Mesendoderm (in vitro differentiated cells): ENCODE results near the gene KCNQ1.

Source experiments
- DNase-seq: peaks from one replicate; pipeline ENCODE4 v3.0.0; 2013
- H2AK5ac ChIP-seq: 2 replicates; pipeline ENCODE4 v1.6.1; 2013; ENCODE audit warnings: low read length, inconsistent platforms
- H2BK120ac ChIP-seq: 2 replicates; pipeline ENCODE4 v1.6.1; 2013; ENCODE audit warnings: low read depth, mild to moderate bottlenecking, low read length, moderate library complexity, mixed read lengths
- H2BK15ac ChIP-seq: replicated peaks from 2 replicates; pipeline ENCODE4 v1.6.1; 2013; ENCODE audit warnings: low read depth, mild to moderate bottlenecking, moderate library complexity
- H2BK5ac ChIP-seq: 2 replicates; pipeline ENCODE4 v1.6.1; 2013; ENCODE audit warnings: low read length, inconsistent platforms
- H3K18ac ChIP-seq: 2 replicates; pipeline ENCODE4 v1.6.1; 2013; ENCODE audit warnings: mild to moderate bottlenecking, low read length, mixed read lengths
- H3K23ac ChIP-seq: one replicate; pipeline ENCODE4 v1.6.1; 2013; ENCODE audit warnings: low read length
- H3K27ac ChIP-seq: 2 replicates; pipeline ENCODE4 v1.5.1; 2013; ENCODE audit warnings: low read depth, mild to moderate bottlenecking, inconsistent platforms, low read length, moderate library complexity
- H3K27me3 ChIP-seq: 2 replicates; pipeline ENCODE4 v1.6.1; 2013; ENCODE audit warnings: low read length, control low read depth, mild to moderate bottlenecking, inconsistent platforms; ENCODE audit not compliant: insufficient read depth, poor library complexity
- H3K36me3 ChIP-seq: 2 replicates; pipeline ENCODE4 v1.6.1; 2013; ENCODE audit warnings: low read length, inconsistent platforms; ENCODE audit not compliant: control insufficient read depth, insufficient read depth
- H3K4ac ChIP-seq: one replicate; pipeline ENCODE4 v1.6.1; 2013; ENCODE audit warnings: low read depth, mild to moderate bottlenecking, low read length, moderate library complexity
- H3K4me1 ChIP-seq: 2 replicates; pipeline ENCODE4 v1.6.1; 2013; ENCODE audit warnings: low read depth, low read length, inconsistent platforms; ENCODE audit not compliant: control insufficient read depth
- H3K4me2 ChIP-seq: 2 replicates; pipeline ENCODE4 v1.6.1; 2013; ENCODE audit warnings: low read length
- H3K4me3 ChIP-seq: 2 replicates; pipeline ENCODE4 v1.5.1; 2013; ENCODE audit warnings: mild to moderate bottlenecking, low read length
- H3K56ac ChIP-seq: one replicate; pipeline ENCODE4 v1.6.1; 2013; ENCODE audit warnings: low read length
- H3K79me1 ChIP-seq: 2 replicates; pipeline ENCODE4 v1.6.1; 2013; ENCODE audit warnings: low read length, inconsistent platforms
- H3K79me2 ChIP-seq: 2 replicates; pipeline ENCODE4 v1.6.1; 2013; ENCODE audit warnings: mild to moderate bottlenecking, low read length; ENCODE audit not compliant: control insufficient read depth, insufficient read depth
- H3K9ac ChIP-seq: 2 replicates; pipeline ENCODE4 v1.6.1; 2013; ENCODE audit warnings: low read length, inconsistent platforms
- H4K5ac ChIP-seq: one replicate; pipeline ENCODE4 v1.6.1; 2013; ENCODE audit warnings: low read length
- H4K8ac ChIP-seq: one replicate; pipeline ENCODE4 v1.6.1; 2013; ENCODE audit warnings: low read depth, mild to moderate bottlenecking, control low read depth, low read length, moderate library complexity
- WGBS: extraction: QIAGEN DNeasy Blood & Tissue Kit; methylation state at CpG from one replicate; pipeline ENCODE4 v1.1.7; 2013; ENCODE audit warnings: low lambda C conversion rate, missing lambda C conversion rate; ENCODE audit not compliant: insufficient coverage; ENCODE audit errors: extremely low coverage; 5-methylcytosine and 5-hydroxymethylcytosine counted together

KCNQ1 gene

GRCh38 chr11:2830030-2830812 lies 385.4 kb downstream of the KCNQ1 start:
- H4K8ac ChIP-seq = no peak overlapping the region
- no peak overlapping the region for H3K4me2 ChIP-seq
- DNase-seq = no peak
- no peaks in the 10 kb centered on the region for H3K27me3 ChIP-seq
- H3K79me1 ChIP-seq = no peaks in the 10 kb centered on the region
- H2BK15ac ChIP-seq = no peak overlapping the region
- H3K79me2 ChIP-seq = no peaks in the 10 kb centered on the region
- H3K18ac ChIP-seq = no peak overlapping the region
- H2BK5ac ChIP-seq = no peak overlapping the region
- no peak overlapping the region for H3K56ac ChIP-seq
- H2BK120ac ChIP-seq = no peak overlapping the region
- no peaks in the 10 kb centered on the region for H3K4me1 ChIP-seq
- no peak overlapping the region for H4K5ac ChIP-seq
- H2AK5ac ChIP-seq = no peak overlapping the region
- WGBS = no CpG with 5 or more reads among the region's 8 CpGs
- no peak overlapping the region for H3K9ac ChIP-seq
- H3K23ac ChIP-seq = no peak overlapping the region
- H3K4me3 ChIP-seq = no peak overlapping the region
- no peak overlapping the region for H3K4ac ChIP-seq
- no peak overlapping the region for H3K27ac ChIP-seq
- no peaks in the 10 kb centered on the region for H3K36me3 ChIP-seq

- Histone ChIP-seq H3K27ac (no peak overlapping the region), H3K18ac (no peak overlapping the region), H3K56ac (no peak overlapping the region), H3K4me1 (no peaks in the 10 kb centered on the region), H3K79me2 (no peaks in the 10 kb centered on the region), H3K36me3 (no peaks in the 10 kb centered on the region), H3K4me2 (no peak overlapping the region), H4K5ac (no peak overlapping the region), H3K27me3 (no peaks in the 10 kb centered on the region), H3K4me3 (no peak overlapping the region), H2BK120ac (no peak overlapping the region), H3K9ac (no peak overlapping the region), H4K8ac (no peak overlapping the region), H3K79me1 (no peaks in the 10 kb centered on the region), H2BK15ac (no peak overlapping the region), H3K23ac (no peak overlapping the region), H2AK5ac (no peak overlapping the region), H3K4ac (no peak overlapping the region), H2BK5ac (no peak overlapping the region)
- no CpG with 5 or more reads among the region's 8 CpGs for WGBS
- no peak for DNase-seq
Observed at GRCh38 chr11:2830886-2831285, 386.1 kb downstream of the KCNQ1 start.

GRCh38 chr11:2831781-2832532 lies 387.1 kb downstream of the KCNQ1 start:
- no peak overlapping the region for H2BK15ac ChIP-seq
- no CpG with 5 or more reads among the region's 14 CpGs for WGBS
- H2AK5ac ChIP-seq = no peak overlapping the region
- no peak overlapping the region for H3K27ac ChIP-seq
- H3K4me1 ChIP-seq = no peaks in the 10 kb centered on the region
- H3K4ac ChIP-seq = no peak overlapping the region
- no peak overlapping the region for H4K5ac ChIP-seq
- no peaks in the 10 kb centered on the region for H3K79me2 ChIP-seq
- H3K23ac ChIP-seq = no peak overlapping the region
- no peaks in the 10 kb centered on the region for H3K79me1 ChIP-seq
- H3K27me3 ChIP-seq = no peaks in the 10 kb centered on the region
- H3K36me3 ChIP-seq = no peaks in the 10 kb centered on the region
- H2BK120ac ChIP-seq = no peak overlapping the region
- H3K56ac ChIP-seq = no peak overlapping the region
- no peak overlapping the region for H3K18ac ChIP-seq
- no peak for DNase-seq
- H3K4me3 ChIP-seq = no peak overlapping the region
- no peak overlapping the region for H2BK5ac ChIP-seq
- no peak overlapping the region for H3K9ac ChIP-seq
- H4K8ac ChIP-seq = no peak overlapping the region
- H3K4me2 ChIP-seq = no peak overlapping the region

GRCh38 chr11:2832533-2833020 lies 387.8 kb downstream of the KCNQ1 start:
- Histone ChIP-seq H2BK120ac (no peak overlapping the region), H3K23ac (no peak overlapping the region)

GRCh38 chr11:2833051-2833715 lies 388.4 kb downstream of the KCNQ1 start:
- no peak overlapping the region for H3K4me2 ChIP-seq
- H3K9ac ChIP-seq = no peak overlapping the region
- no peak overlapping the region for H4K5ac ChIP-seq
- H3K36me3 ChIP-seq = no peaks in the 10 kb centered on the region
- H3K27me3 ChIP-seq = no peaks in the 10 kb centered on the region
- no peak for DNase-seq
- H3K18ac ChIP-seq = no peak overlapping the region
- no peak overlapping the region for H2BK120ac ChIP-seq
- no peak overlapping the region for H2AK5ac ChIP-seq
- no peak overlapping the region for H2BK5ac ChIP-seq
- no peak overlapping the region for H3K27ac ChIP-seq
- H2BK15ac ChIP-seq = no peak overlapping the region
- no peak overlapping the region for H3K4me3 ChIP-seq
- H3K56ac ChIP-seq = no peak overlapping the region
- H3K79me1 ChIP-seq = no peaks in the 10 kb centered on the region
- H3K23ac ChIP-seq = no peak overlapping the region
- H3K4me1 ChIP-seq = no peaks in the 10 kb centered on the region
- no CpG with 5 or more reads among the region's 14 CpGs for WGBS
- H3K79me2 ChIP-seq = no peaks in the 10 kb centered on the region
- H4K8ac ChIP-seq = no peak overlapping the region
- no peak overlapping the region for H3K4ac ChIP-seq

More at GRCh38 chr11:2832533-2833020, 387.8 kb downstream of the KCNQ1 start:
- no peak for DNase-seq
- H3K4ac ChIP-seq = no peak overlapping the region
- no peak overlapping the region for H3K56ac ChIP-seq
- no peak overlapping the region for H3K4me3 ChIP-seq
- H4K5ac ChIP-seq = no peak overlapping the region
- H2BK15ac ChIP-seq = no peak overlapping the region
- H4K8ac ChIP-seq = no peak overlapping the region
- H3K79me2 ChIP-seq = no peaks in the 10 kb centered on the region
- H3K27ac ChIP-seq = no peak overlapping the region
- no CpG with 5 or more reads among the region's 8 CpGs for WGBS
- no peak overlapping the region for H2BK5ac ChIP-seq
- H3K36me3 ChIP-seq = no peaks in the 10 kb centered on the region
- H3K4me1 ChIP-seq = no peaks in the 10 kb centered on the region
- no peak overlapping the region for H2AK5ac ChIP-seq
- H3K4me2 ChIP-seq = no peak overlapping the region
- no peak overlapping the region for H3K9ac ChIP-seq
- no peaks in the 10 kb centered on the region for H3K27me3 ChIP-seq
- H3K79me1 ChIP-seq = no peaks in the 10 kb centered on the region
- H3K18ac ChIP-seq = no peak overlapping the region
